ENCODE measurements around the gene UBAC2.
A peak's percentile ranks its signal among the peaks of the same experiment; 100 is the strongest.

UBAC2 gene

GRCh38 chr13:99414048-99414995 lies 213.7 kb downstream of the UBAC2 start:
- no peak for DNase-seq (ENCODE audit: low spot score)

- DNase-seq (ENCODE audit: low spot score): no peak
These were observed 214.5 kb downstream of the UBAC2 start for GRCh38 chr13:99415014-99415650.

- DNase-seq (ENCODE audit: low spot score): no peak
These were observed 215.2 kb downstream of the UBAC2 start for GRCh38 chr13:99415851-99416331.

GRCh38 chr13:99416411-99417121 lies 215.9 kb downstream of the UBAC2 start:
- no peak for DNase-seq (ENCODE audit: low spot score)

- DNase-seq (ENCODE audit: low spot score): peak; percentile 23
These were observed 216.8 kb downstream of the UBAC2 start for GRCh38 chr13:99417201-99418102.

GRCh38 chr13:99418103-99418842 lies 217.6 kb downstream of the UBAC2 start:
- no peak for DNase-seq (ENCODE audit: low spot score)

- DNase-seq (ENCODE audit: low spot score): no peak
These were observed 218.1 kb downstream of the UBAC2 start for GRCh38 chr13:99418843-99419140.

- no peak for DNase-seq (ENCODE audit: low spot score)
These were observed 219.1 kb downstream of the UBAC2 start for GRCh38 chr13:99419591-99420243.

GRCh38 chr13:99421271-99421670 lies 220.6 kb downstream of the UBAC2 start:
- no peak for DNase-seq (ENCODE audit: low spot score)

- no peak for DNase-seq (ENCODE audit: low spot score)
These were observed 221.3 kb downstream of the UBAC2 start for GRCh38 chr13:99421758-99422585.

GRCh38 chr13:99422586-99423220 lies 222.0 kb downstream of the UBAC2 start:
- DNase-seq (ENCODE audit: low spot score): no peak

GRCh38 chr13:99425485-99426341 lies 225.1 kb downstream of the UBAC2 start:
- DNase-seq (ENCODE audit: low spot score): no peak

- DNase-seq (ENCODE audit: low spot score): no peak
These were observed 225.8 kb downstream of the UBAC2 start for GRCh38 chr13:99426426-99426825.

GRCh38 chr13:99429670-99430069 lies 229.0 kb downstream of the UBAC2 start:
- DNase-seq (ENCODE audit: low spot score): no peak

GRCh38 chr13:99431927-99432608 lies 231.4 kb downstream of the UBAC2 start:
- no peak for DNase-seq (ENCODE audit: low spot score)

GRCh38 chr13:99432609-99433542 lies 232.2 kb downstream of the UBAC2 start:
- no peak for DNase-seq (ENCODE audit: low spot score)
